DND-41 (cell line): ENCODE results near the gene TRPM3.

Experiments used
- ATAC-seq: fragments of 200-7000 bp; cut with Tn5 transposase; 3 replicates; pipeline ENCODE4 v1.9.1; 2021; ENCODE audit warnings: low read depth; ENCODE audit not compliant: insufficient read depth
- DNase-seq: peaks from one replicate; pipeline ENCODE4 v3.0.0-alpha.2; 2020
- H2AFZ ChIP-seq: 2 replicates; pipeline ENCODE4 v1.6.0; 2012; ENCODE audit warnings: low read depth, low read length
- H3K27ac ChIP-seq: 2 replicates; pipeline ENCODE4 v1.5.1; 2012; ENCODE audit warnings: low read length, inconsistent platforms
- H3K27me3 ChIP-seq: fragments of 200-600 bp; sonication (generic); 2 replicates; pipeline ENCODE4 v1.6.0; 2012; ENCODE audit warnings: low read length, mild to moderate bottlenecking, inconsistent platforms; ENCODE audit not compliant: insufficient read depth, poor library complexity
- H3K36me3 ChIP-seq: 2 replicates; pipeline ENCODE4 v1.5.1; 2012; ENCODE audit warnings: low read length, inconsistent platforms; ENCODE audit not compliant: insufficient read depth
- H3K4me1 ChIP-seq: 2 replicates; pipeline ENCODE4 v1.5.1; 2012; ENCODE audit warnings: mild to moderate bottlenecking, low read length; ENCODE audit not compliant: insufficient read depth
- H3K4me2 ChIP-seq: 2 replicates; pipeline ENCODE4 v1.6.0; 2012; ENCODE audit warnings: mild to moderate bottlenecking, moderate library complexity, low read length, inconsistent platforms; ENCODE audit not compliant: insufficient read depth
- H3K4me3 ChIP-seq, 2 experiments: fragments of 200-600 bp in 1 of 2; shearing (Covaris generic) in 1 of 2; 2 replicates each; pipeline ENCODE4 v1.5.1; 2012 to 2016; ENCODE audit warnings: inconsistent platforms in 2 of 2, low read length in 2 of 2, mild to moderate bottlenecking in 2 of 2, low read depth in 1 of 2, moderate library complexity in 1 of 2
- H3K79me2 ChIP-seq: 2 replicates; pipeline ENCODE4 v1.6.0; 2012; ENCODE audit warnings: low read length, inconsistent platforms; ENCODE audit not compliant: insufficient read depth
- H3K9ac ChIP-seq: 2 replicates; pipeline ENCODE4 v1.6.0; 2012; ENCODE audit warnings: low read depth, mild to moderate bottlenecking, inconsistent platforms, low read length, moderate library complexity
- H3K9me3 ChIP-seq: 2 replicates; pipeline ENCODE4 v1.5.1; 2012; ENCODE audit warnings: low read length, moderate library complexity, mild to moderate bottlenecking, inconsistent platforms; ENCODE audit not compliant: insufficient read depth, severe bottlenecking
- H4K20me1 ChIP-seq: 2 replicates; pipeline ENCODE4 v1.6.0; 2012; ENCODE audit warnings: low read length; ENCODE audit not compliant: insufficient read depth
- CTCF ChIP-seq: IDR thresholded peaks from 2 replicates; pipeline ENCODE4 v1.5.1; 2012; ENCODE audit warnings: borderline replicate concordance, low read length, moderate library complexity, mild to moderate bottlenecking; ENCODE audit not compliant: poor library complexity, severe bottlenecking; ENCODE audit errors: extremely low read depth
- EZH2 ChIP-seq: IDR thresholded peaks from 3 replicates; pipeline ENCODE4 v1.6.1; 2012; ENCODE audit warnings: borderline replicate concordance, low read depth, mild to moderate bottlenecking, moderate library complexity, low read length, inconsistent platforms; ENCODE audit not compliant: severe bottlenecking

The TRPM3 gene

DNA sequence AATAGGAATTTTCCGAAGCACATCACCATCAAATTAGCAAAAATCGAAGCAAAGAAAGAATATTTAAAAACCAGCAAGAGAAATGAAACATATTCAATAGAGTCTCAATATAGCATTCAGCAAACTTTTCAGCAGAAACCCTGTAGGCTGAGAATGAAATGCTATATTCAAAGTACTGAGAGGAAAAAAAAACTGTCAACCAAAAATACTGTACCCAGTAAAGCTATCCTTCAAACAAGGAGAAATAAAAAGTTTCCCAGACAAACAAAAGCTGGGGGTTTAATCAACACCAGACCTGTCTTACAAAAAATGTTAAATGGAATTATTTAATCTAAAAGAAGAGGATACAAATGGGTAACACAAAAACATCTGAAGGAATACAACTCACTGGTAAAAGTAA lies 116.0 kb downstream of the TRPM3 start:
- Histone ChIP-seq H3K4me3 (no peak overlapping the region), H3K27ac (no peak overlapping the region), H4K20me1 (no peaks in the 10 kb centered on the region), H2AFZ (no peak overlapping the region), H3K9ac (no peak overlapping the region), H3K36me3 (no peaks in the 10 kb centered on the region), H3K27me3 (no peaks in the 10 kb centered on the region), H3K4me1 (no peaks in the 10 kb centered on the region), H3K9me3 (peaks cover 4% of the 10 kb centered on the region), H3K79me2 (no peaks in the 10 kb centered on the region), H3K4me2 (no peak overlapping the region)
- no peak for ATAC-seq
- no peak for DNase-seq
- TF ChIP-seq CTCF, result no peak
- no peak for TF ChIP-seq EZH2

- no peak for ATAC-seq
- H3K4me2 ChIP-seq, result no peak overlapping the region
Observed at GRCh38 chr9:71004196-71004595, 117.2 kb downstream of the TRPM3 start.

DNA sequence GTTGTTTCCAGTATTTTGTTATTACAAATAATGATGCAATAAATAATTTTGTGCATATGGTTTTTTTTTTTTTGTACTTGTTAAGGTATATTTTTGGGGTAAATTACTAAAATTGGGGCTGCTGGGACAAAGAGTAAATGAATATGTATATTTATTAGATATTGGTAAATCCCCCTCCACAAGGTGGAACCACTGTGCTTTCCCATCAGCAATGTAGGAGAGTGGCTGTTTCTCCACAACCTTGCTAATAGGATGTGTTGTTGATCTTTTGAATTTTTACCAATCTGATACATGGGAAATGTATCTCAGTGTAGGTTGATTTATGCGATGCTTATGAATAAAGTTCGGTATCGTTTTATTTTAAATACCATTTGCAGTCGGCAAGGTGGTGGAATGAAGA lies 118.1 kb downstream of the TRPM3 start:
- H3K79me2 ChIP-seq, result no peaks in the 10 kb centered on the region
- H2AFZ ChIP-seq, result no peak overlapping the region
- H3K9me3 ChIP-seq, result peaks cover 4% of the 10 kb centered on the region
- no peaks in the 10 kb centered on the region for H3K4me1 ChIP-seq
- H3K27me3 ChIP-seq, result no peaks in the 10 kb centered on the region
- DNase-seq (no peak), ATAC-seq (no peak)
- H3K36me3 ChIP-seq, result no peaks in the 10 kb centered on the region
- H3K27ac ChIP-seq, result no peak overlapping the region
- no peak overlapping the region for H3K4me3 ChIP-seq
- no peaks in the 10 kb centered on the region for H4K20me1 ChIP-seq
- no peak overlapping the region for H3K4me2 ChIP-seq
- TF ChIP-seq EZH2, result no peak
- no peak for TF ChIP-seq CTCF
- H3K9ac ChIP-seq, result no peak overlapping the region

More at GRCh38 chr9:71004196-71004595, 117.2 kb downstream of the TRPM3 start:
- Histone ChIP-seq H3K9ac (no peak overlapping the region), H3K79me2 (no peaks in the 10 kb centered on the region), H3K9me3 (peaks cover 4% of the 10 kb centered on the region), H4K20me1 (no peaks in the 10 kb centered on the region), H3K27me3 (no peaks in the 10 kb centered on the region), H3K27ac (no peak overlapping the region), H3K36me3 (no peaks in the 10 kb centered on the region), H2AFZ (no peak overlapping the region), H3K4me1 (no peaks in the 10 kb centered on the region), H3K4me3 (no peak overlapping the region)
- no peak for TF ChIP-seq CTCF
- no peak for TF ChIP-seq EZH2
- no peak for DNase-seq
